ENCODE data around the gene NEMP2.

- TF ChIP-seq, protein P1, sequence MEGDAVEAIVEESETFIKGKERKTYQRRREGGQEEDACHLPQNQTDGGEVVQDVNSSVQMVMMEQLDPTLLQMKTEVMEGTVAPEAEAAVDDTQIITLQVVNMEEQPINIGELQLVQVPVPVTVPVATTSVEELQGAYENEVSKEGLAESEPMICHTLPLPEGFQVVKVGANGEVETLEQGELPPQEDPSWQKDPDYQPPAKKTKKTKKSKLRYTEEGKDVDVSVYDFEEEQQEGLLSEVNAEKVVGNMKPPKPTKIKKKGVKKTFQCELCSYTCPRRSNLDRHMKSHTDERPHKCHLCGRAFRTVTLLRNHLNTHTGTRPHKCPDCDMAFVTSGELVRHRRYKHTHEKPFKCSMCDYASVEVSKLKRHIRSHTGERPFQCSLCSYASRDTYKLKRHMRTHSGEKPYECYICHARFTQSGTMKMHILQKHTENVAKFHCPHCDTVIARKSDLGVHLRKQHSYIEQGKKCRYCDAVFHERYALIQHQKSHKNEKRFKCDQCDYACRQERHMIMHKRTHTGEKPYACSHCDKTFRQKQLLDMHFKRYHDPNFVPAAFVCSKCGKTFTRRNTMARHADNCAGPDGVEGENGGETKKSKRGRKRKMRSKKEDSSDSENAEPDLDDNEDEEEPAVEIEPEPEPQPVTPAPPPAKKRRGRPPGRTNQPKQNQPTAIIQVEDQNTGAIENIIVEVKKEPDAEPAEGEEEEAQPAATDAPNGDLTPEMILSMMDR (IDR thresholded peaks at IDR 0.05) = no peak
- TF ChIP-seq REST (IDR thresholded peaks at IDR 0.05; ENCODE audit: insufficient read depth in 1 of 2, low read depth in 2 of 2, low read length in 1 of 2) (0 out of 4 replicates have a peak, but pooled peaks of 1 of the 2 experiments have one; percentile 35), POLR2AphosphoS5 (IDR thresholded peaks at IDR 0.05; ENCODE audit: low read depth, low read length) (peak; percentile 92), SIN3A (IDR thresholded peaks at IDR 0.05; ENCODE audit: borderline replicate concordance, insufficient read depth, low read depth, low read length) (0 out of 2 replicates have a peak, but pooled peaks have one; percentile 52), TCF7L2 (IDR thresholded peaks at IDR 0.05; ENCODE audit: low read depth, low read length) (no peak)
Observed at GRCh38 chr2:190534310-190535120, at the start of gene NEMP2.

Measured in Panc1 (cell line).